Liver (tissue), 9 donors: ENCODE measurements around the gene SMAD7. TPM values are rescaled to one million over a fixed set of nuclear protein-coding genes. Genes with fewer than 3 reads are reported as not detected.
"Not testable (repeated sequence)": the region's sequence is repeated elsewhere in the genome, so short reads cannot be mapped to it uniquely, and the experiment has no call there.

Experiments
- DNase-seq: peaks from one replicate; pipeline ENCODE4 v3.0.0-alpha.2; 2017; ENCODE audit warnings: low spot score
- H3K27ac ChIP-seq, 2 donors: one replicate each; pipeline ENCODE4 v1.7.0; 2013; ENCODE audit warnings: inconsistent platforms in 2 of 2, low read length in 2 of 2, control low read depth in 1 of 2, low read depth in 1 of 2, mild to moderate bottlenecking in 1 of 2
- H3K27me3 ChIP-seq, 4 donors: one replicate each; pipeline versions ENCODE4 v1.6.1 to v1.7.0; 2013; ENCODE audit warnings: low read length in 3 of 4, inconsistent platforms in 1 of 4, mild to moderate bottlenecking in 1 of 4, moderate library complexity in 1 of 4; ENCODE audit not compliant: control insufficient read depth in 4 of 4, insufficient read depth in 4 of 4
- H3K36me3 ChIP-seq, 4 donors: one replicate each; pipeline versions ENCODE4 v1.6.1 to v1.7.0; 2013; ENCODE audit warnings: low read length in 3 of 4, mild to moderate bottlenecking in 3 of 4, low read depth in 1 of 4, moderate library complexity in 1 of 4; ENCODE audit not compliant: control insufficient read depth in 4 of 4, insufficient read depth in 3 of 4
- H3K4me1 ChIP-seq, 4 donors: one replicate each; pipeline versions ENCODE4 v1.6.1 to v1.7.0; 2013; ENCODE audit warnings: low read length in 3 of 4, mild to moderate bottlenecking in 3 of 4, moderate library complexity in 1 of 4; ENCODE audit not compliant: control insufficient read depth in 4 of 4, insufficient read depth in 4 of 4
- H3K4me3 ChIP-seq, 3 donors: one replicate each; pipeline versions ENCODE4 v1.6.1 to v1.7.0; 2013; ENCODE audit warnings: low read length in 3 of 3, control low read depth in 1 of 3, low read depth in 1 of 3, mild to moderate bottlenecking in 1 of 3
- H3K9ac ChIP-seq, 2 donors: one replicate each; pipeline ENCODE4 v1.7.0; 2013; ENCODE audit warnings: low read length in 2 of 2, mild to moderate bottlenecking in 2 of 2, moderate library complexity in 2 of 2, control low read depth in 1 of 2, low read depth in 1 of 2
- H3K9me3 ChIP-seq, 4 donors: one replicate each; pipeline versions ENCODE4 v1.6.1 to v1.7.0; 2013; ENCODE audit warnings: low read length in 3 of 4; ENCODE audit not compliant: control insufficient read depth in 4 of 4
- FOXA2 ChIP-seq: IDR thresholded peaks from 2 replicates; pipeline ENCODE4 v1.6.1; 2016; ENCODE audit warnings: antibody characterized with exemption
- WGBS: extraction: QIAGEN DNeasy Blood & Tissue Kit; methylation state at CpG from one replicate; pipeline ENCODE4 v1.1.7; 2013; 5-methylcytosine and 5-hydroxymethylcytosine counted together
- polyA plus RNA-seq, 2 donors: library from polyadenylated mRNA; stranded (reverse) in 1 of 2; unstranded in 1 of 2; fragments of 200-250 nt in 1 of 2; fragments of >200 nt in 1 of 2; fragmentation: Nextera tagmentation in 1 of 2; extraction: Ambion mirVana in 1 of 2; gene quantifications; one replicate each; pipeline versions ENCODE4 v1.2.1 to v1.2.3, GENCODE V29; 2013 to 2015
- total RNA-seq, 2 donors: library from RNA; depleted of rRNA; stranded (reverse); fragments of >200 nt; gene quantifications; one replicate each; pipeline ENCODE4 v1.2.3, GENCODE V29; 2014
- donor health status: healthy.
- donor health status: healthy.
- donor health status: healthy.
- donor health status: healthy.
- donor health status: healthy.

SMAD7 gene
- total and polyA plus RNA-seq, 4 donors, result 3.2 to 11.8 (median 10.1) TPM

GRCh38 chr18:48871391-48872166 is 79.2 kb downstream of the SMAD7 start (continued):
- TF ChIP-seq FOXA2, result no peak

- H3K9me3 ChIP-seq, H3K9ac ChIP-seq, H3K27me3 ChIP-seq, H3K4me3 ChIP-seq, H3K36me3 ChIP-seq, DNase-seq, H3K27ac ChIP-seq, H3K4me1 ChIP-seq: not testable (repeated sequence)
- WGBS, result 93% methylated on average over 13 of the region's 13 CpGs
Measured at GRCh38 chr18:48870926-48871325, 79.8 kb downstream of the SMAD7 start.
